Rectal smooth muscle tissue (tissue), 1 donor: ENCODE data around the gene TMEM255B.

ENCODE experiments used
- H3K27ac ChIP-seq: one replicate; pipeline ENCODE4 v1.7.0; 2013; ENCODE audit warnings: low read depth, low read length, inconsistent platforms
- H3K27me3 ChIP-seq: one replicate; pipeline ENCODE4 v1.7.0; 2013; ENCODE audit warnings: low read length; ENCODE audit not compliant: control insufficient read depth, insufficient read depth
- H3K36me3 ChIP-seq: one replicate; pipeline ENCODE4 v1.7.0; 2013; ENCODE audit warnings: low read length; ENCODE audit not compliant: control insufficient read depth, insufficient read depth
- H3K4me1 ChIP-seq: one replicate; pipeline ENCODE4 v1.7.0; 2013; ENCODE audit warnings: low read length; ENCODE audit not compliant: control insufficient read depth, insufficient read depth
- H3K4me3 ChIP-seq: one replicate; pipeline ENCODE4 v1.7.0; 2013; ENCODE audit warnings: low read length
- H3K9ac ChIP-seq: one replicate; pipeline ENCODE4 v1.7.0; 2013; ENCODE audit warnings: low read length

Gene TMEM255B

GRCh38 chr13:113854238-113855011 is 95.4 kb downstream of the TMEM255B start:
- no peak overlapping the region for H3K27ac ChIP-seq
- H3K4me3 ChIP-seq = no peak overlapping the region
- H3K9ac ChIP-seq = no peak overlapping the region
- H3K27me3 ChIP-seq = no peaks in the 10 kb centered on the region
- H3K36me3 ChIP-seq = no peaks in the 10 kb centered on the region
- H3K4me1 ChIP-seq = no peaks in the 10 kb centered on the region

GRCh38 chr13:113855012-113855921 is 96.2 kb downstream of the TMEM255B start:
- no peak overlapping the region for H3K4me3 ChIP-seq
- no peaks in the 10 kb centered on the region for H3K27me3 ChIP-seq
- no peaks in the 10 kb centered on the region for H3K4me1 ChIP-seq
- H3K9ac ChIP-seq = no peak overlapping the region
- no peak overlapping the region for H3K27ac ChIP-seq
- no peaks in the 10 kb centered on the region for H3K36me3 ChIP-seq

- Histone ChIP-seq H3K27ac (no peak overlapping the region), H3K4me3 (no peak overlapping the region), H3K4me1 (no peaks in the 10 kb centered on the region), H3K27me3 (no peaks in the 10 kb centered on the region), H3K36me3 (no peaks in the 10 kb centered on the region), H3K9ac (no peak overlapping the region)
Observed at GRCh38 chr13:113855931-113856715, 97.1 kb downstream of the TMEM255B start.

GRCh38 chr13:113856716-113857065 is 97.7 kb downstream of the TMEM255B start:
- Histone ChIP-seq H3K4me3 (no peak overlapping the region), H3K9ac (no peak overlapping the region), H3K27ac (no peak overlapping the region)

GRCh38 chr13:113857531-113858195 is 98.6 kb downstream of the TMEM255B start:
- H3K27me3 ChIP-seq = no peaks in the 10 kb centered on the region
- H3K36me3 ChIP-seq = no peaks in the 10 kb centered on the region
- no peak overlapping the region for H3K27ac ChIP-seq
- H3K9ac ChIP-seq = no peak overlapping the region
- H3K4me3 ChIP-seq = no peak overlapping the region
- H3K4me1 ChIP-seq = no peaks in the 10 kb centered on the region

More at GRCh38 chr13:113856716-113857065, 97.7 kb downstream of the TMEM255B start:
- no peaks in the 10 kb centered on the region for H3K36me3 ChIP-seq
- H3K4me1 ChIP-seq = no peaks in the 10 kb centered on the region
- H3K27me3 ChIP-seq = no peaks in the 10 kb centered on the region

- Histone ChIP-seq H3K27me3 (no peaks in the 10 kb centered on the region), H3K27ac (no peak overlapping the region), H3K9ac (no peak overlapping the region), H3K4me1 (no peaks in the 10 kb centered on the region), H3K4me3 (no peak overlapping the region), H3K36me3 (no peaks in the 10 kb centered on the region)
Observed at GRCh38 chr13:113859311-113860050, 100.5 kb downstream of the TMEM255B start.

GRCh38 chr13:113860051-113860664 is 101.1 kb downstream of the TMEM255B start:
- no peak overlapping the region for H3K27ac ChIP-seq
- no peak overlapping the region for H3K4me3 ChIP-seq
- no peaks in the 10 kb centered on the region for H3K4me1 ChIP-seq
- no peaks in the 10 kb centered on the region for H3K27me3 ChIP-seq
- H3K36me3 ChIP-seq = no peaks in the 10 kb centered on the region
- no peak overlapping the region for H3K9ac ChIP-seq

GRCh38 chr13:113860665-113861432 is 101.8 kb downstream of the TMEM255B start:
- H3K27me3 ChIP-seq = no peaks in the 10 kb centered on the region
- H3K36me3 ChIP-seq = no peaks in the 10 kb centered on the region
- no peak overlapping the region for H3K9ac ChIP-seq
- H3K4me3 ChIP-seq = peak overlapping the region; percentile 25
- no peak overlapping the region for H3K27ac ChIP-seq
- H3K4me1 ChIP-seq = no peaks in the 10 kb centered on the region

- Histone ChIP-seq H3K27me3 (no peaks in the 10 kb centered on the region), H3K4me1 (no peaks in the 10 kb centered on the region), H3K36me3 (no peaks in the 10 kb centered on the region), H3K27ac (no peak overlapping the region), H3K4me3 (no peak overlapping the region), H3K9ac (no peak overlapping the region)
Observed at GRCh38 chr13:113861433-113862030, 102.5 kb downstream of the TMEM255B start.

GRCh38 chr13:113862191-113862930 is 103.3 kb downstream of the TMEM255B start:
- H3K36me3 ChIP-seq = no peaks in the 10 kb centered on the region
- peak overlapping the region; percentile 63 for H3K4me3 ChIP-seq
- no peak overlapping the region for H3K9ac ChIP-seq
- no peaks in the 10 kb centered on the region for H3K27me3 ChIP-seq
- H3K4me1 ChIP-seq = no peaks in the 10 kb centered on the region
- H3K27ac ChIP-seq = peak overlapping the region; percentile 48
